Measurements from ENCODE around the gene NARF.
"Not testable (repeated sequence)": the region's sequence is repeated elsewhere in the genome, so short reads cannot be mapped to it uniquely, and the experiment has no call there.

Gene NARF

DNA sequence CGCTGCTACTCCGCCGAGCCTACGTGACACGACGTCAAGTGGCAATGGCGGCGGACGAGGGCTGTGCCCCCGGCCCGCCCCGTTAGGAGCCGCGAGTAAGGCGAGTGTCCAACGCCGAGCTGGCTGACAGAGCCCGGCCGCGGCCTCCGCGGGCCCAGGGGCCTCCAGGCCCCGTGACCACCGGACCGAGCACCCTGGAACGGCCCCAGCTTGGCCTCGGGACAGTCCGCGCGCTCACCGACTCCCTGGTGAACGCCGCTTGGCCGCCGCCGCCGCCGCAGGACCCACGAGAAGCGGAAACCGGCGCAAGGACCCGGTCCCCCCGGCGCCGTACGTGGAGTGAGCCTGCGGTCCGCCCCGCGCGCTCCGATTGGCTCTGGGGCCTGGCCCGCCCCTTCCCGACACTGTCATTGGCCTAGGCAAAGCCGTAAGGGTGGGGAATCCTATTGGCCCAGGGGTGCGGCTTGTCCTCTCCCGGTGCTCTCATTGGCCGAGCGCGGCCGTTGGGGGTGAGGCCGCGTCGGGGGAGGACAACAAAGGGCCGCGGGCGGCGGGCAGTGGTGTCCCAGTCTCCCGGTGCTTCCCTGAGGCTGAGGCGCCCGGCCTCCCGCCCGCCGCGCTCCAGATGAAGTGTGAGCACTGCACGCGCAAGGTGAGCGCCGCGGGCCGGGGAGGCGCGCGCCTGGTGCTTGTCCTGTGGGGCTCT, at the start of gene NARF:
Gene NARF, plus strand, starts transcription at position 563 of the 706 bp plus-strand sequence. Its CDS starts 63 bp downstream, at position 626.
- DNase-seq (ENCODE audit: low read depth) = peak; percentile 98

DNA sequence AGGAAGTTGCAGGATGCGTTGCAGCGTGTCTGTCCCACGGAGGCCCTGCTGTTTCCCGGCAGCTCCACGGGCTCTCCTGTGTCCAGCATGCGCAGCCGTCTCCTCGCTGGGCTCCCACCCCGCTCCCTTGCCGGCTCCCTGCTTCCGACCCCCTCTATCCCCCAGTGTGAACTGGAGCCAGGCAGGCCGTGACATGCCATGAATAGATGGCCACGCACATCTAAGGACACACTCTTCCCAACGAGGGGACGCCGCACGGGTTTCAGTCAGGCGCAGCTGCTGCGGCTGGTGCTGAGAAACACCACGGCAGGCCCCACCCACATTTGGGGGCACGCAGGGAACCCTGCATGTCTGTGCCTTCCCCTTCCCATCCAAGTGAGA, 49.6 kb upstream of the NARF start:
- DNase-seq (ENCODE audit: low read depth) = no peak

DNA sequence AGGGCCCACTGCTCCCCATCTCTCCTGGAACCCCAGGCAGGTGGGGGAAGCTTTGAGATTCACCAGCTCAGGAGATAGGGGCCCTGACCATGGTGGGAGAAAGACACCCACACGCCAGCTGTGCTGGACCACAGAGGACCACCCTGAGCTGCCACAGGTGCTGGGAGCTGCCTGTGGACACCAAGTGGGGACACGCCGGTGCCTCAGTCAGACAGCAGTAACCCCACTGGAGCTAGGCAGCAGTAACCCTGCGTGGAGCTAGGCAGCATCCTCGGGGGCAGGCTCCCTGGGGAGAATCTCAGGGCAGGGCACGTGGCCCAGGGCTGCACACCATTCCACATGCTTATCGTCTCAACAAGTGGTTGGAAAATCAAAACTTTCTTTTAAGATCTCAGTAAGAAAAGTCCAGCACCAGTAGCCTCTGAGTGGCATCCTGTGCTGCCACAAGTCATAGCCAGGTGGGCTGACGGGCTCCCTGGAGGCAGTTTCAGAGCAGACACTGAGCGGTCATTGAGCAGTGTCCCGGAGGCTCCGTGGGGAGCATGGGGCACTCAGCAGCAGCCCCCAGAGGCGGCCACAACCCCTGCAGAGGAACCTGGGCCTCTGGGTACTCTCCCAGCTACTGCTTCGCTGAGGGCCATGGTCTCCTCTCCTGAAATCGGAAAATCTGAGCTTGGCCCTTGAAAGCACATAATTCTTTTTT, 48.4 kb upstream of the NARF start:
- DNase-seq (ENCODE audit: low read depth) = no peak

DNA sequence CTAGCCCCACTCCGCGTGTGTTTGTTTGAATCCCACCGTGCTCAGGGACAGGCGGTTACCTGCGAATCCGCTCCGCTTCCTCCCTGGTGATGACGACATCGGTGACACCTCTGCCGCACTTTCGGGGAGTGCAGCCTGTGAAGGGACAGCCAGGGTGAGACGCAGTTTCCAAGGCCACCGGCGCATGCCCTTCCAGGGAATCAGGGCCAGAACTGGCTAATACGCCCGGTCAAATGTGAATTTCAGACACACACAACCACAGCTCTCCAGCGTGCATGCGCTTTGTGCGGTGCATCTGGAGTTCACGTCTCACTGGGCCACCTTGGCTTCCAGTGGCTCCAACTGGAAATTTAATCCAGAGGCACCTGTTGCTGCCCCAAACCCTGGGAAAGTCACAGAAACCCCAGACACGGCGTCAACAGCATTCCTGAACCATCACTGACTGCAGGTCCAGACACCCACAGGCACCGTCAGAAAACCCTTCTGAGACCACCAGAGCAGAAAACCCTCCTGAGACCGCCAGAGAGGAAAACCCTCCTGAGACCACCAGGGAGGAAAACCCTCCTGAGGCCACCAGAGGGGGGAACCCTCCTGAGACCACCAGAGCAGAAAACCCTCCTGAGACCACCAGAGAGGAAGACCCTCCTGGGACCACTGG, 47.0 kb upstream of the NARF start:
- DNase-seq (ENCODE audit: low read depth) = no peak

DNA sequence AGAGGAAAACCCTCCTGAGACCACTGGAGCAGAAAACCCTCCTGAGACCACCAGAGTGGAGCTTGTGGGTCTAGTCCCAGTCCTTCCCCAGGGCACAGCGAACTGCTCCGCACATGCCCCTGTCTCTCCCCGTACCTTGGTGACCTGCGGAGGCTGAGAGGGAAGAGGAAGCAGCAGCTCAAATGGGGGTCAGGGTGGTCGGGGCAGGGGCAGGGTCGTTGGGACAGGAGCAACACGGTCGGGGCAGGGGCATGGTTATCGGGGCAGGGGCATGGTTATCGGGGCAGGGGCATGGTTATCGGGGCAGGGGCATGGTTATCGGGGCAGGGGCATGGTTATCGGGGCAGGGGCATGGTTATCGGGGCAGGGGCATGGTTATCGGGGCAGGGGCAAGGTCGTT, 46.5 kb upstream of the NARF start:
- DNase-seq (ENCODE audit: low read depth) = not testable (repeated sequence)

DNA sequence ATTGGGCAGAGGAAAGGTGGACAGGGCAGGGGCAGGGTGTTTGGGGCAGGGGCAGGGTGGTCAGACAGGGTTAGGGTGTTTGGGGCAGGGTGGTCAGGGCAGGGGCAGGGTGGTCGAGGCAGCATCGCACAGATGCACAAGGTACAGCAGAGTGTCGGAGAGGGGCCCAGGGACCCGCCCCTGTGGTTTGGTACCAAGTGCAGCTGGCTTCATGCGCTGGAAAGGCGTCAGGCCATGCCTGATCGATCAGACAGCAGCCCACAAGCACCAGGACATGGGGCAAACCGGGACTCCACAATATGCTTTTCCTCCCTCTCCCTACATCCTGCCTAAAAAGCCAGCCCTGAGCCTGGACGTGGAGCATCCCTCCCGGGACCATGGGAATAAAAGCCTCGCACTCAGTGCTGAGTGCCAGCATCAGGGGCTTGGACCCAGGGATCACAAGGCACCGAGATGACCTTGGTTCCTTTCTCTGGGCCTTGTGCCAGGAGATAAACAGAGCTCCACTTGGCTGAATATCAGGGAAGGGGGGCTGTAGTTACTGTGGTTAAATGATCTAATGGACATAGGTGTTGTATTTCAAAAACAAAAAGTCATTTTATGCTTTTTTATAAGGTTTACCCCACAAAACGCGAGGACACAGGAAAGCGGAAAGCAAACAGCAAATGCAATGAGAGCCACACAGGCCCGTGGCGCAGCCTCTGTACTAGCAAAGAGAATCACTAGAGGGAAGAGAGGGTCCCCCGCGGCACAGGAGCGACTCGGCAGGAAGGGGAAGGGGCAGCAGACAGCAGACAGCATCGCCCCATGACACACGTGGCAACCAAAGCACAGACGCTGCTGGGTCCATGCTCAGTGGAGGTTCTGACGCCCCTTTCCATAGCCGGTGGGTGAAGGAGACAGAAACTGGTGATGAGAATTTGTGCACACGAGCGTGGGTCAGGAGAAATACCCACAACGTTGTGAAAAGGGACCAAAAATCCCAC, 45.7 kb upstream of the NARF start:
- DNase-seq (ENCODE audit: low read depth) = no peak

DNA sequence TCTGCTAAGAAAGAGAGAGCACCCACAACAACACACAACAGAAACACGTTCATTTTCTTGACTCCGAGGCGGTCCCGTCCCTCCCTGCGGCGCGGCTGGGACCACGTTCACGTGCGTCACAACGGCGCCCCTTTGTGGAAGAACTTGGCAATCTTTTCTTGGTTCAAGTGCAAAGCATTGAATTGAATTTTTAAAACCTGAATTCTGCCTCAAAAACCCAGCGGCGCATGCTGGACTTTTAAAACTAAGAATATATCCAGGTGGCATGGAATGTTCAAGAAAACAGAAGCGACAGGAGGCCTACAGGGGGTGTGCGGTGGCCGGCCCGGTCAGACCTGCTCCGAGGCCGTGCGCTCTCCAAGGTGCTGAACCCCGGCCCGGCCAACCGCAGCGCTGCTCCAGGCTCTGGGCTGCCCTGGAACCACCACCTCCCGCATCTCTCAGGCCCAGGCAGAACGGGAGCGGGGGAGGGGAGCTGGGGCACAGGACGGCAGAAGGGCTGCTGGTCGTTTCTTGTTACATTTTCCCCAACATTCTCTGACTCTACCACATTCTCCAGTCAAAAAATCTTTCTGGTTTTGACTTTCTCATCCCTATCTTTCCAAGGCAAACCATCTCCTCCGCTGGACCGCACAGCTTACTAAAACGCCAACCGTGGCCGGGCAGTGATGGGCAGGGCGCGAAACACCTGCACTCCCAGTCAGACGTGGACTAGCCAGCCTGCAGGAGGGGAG, 43.8 kb upstream of the NARF start:
- DNase-seq (ENCODE audit: low read depth) = no peak

DNA sequence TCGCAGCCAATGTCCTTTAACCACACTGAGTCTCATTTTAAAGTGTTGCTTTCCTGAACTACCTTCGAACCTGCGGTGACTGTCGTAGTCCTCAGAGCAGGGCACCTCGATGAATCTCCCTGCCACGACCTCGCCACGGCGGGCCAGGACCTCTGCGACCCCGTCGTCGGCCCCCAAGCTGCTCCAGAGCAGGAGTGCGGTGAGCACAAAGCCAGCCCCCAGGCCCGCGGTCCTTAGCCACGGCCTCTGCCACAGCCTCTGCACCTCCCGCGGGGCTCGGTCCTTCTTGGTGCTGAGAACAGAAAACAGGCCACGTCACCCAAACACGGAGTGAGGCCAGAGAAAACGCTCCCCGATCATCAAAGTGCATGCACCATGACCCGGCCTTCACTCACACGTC, 43.2 kb upstream of the NARF start:
- no peak for DNase-seq (ENCODE audit: low read depth)

DNA sequence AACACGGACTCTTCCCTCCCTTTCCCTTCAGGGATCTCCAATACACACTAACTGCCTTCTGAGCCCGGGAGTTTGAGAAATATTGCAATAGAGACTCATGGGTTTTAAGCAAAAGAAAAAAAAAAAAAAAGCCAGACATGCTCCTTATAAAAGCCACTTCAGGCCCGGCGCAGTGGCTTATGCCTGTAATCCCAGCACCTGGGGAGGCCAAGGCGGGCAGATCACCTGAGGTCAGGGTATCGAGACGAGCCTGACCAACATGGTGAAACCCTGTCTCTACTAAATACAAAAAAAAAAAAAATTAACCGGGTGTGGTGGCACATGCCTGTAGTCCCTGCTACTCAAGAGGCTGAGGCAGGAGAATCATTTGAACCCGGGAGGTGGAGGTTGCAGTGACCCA, 42.8 kb upstream of the NARF start:
- DNase-seq (ENCODE audit: low read depth) = no peak

DNA sequence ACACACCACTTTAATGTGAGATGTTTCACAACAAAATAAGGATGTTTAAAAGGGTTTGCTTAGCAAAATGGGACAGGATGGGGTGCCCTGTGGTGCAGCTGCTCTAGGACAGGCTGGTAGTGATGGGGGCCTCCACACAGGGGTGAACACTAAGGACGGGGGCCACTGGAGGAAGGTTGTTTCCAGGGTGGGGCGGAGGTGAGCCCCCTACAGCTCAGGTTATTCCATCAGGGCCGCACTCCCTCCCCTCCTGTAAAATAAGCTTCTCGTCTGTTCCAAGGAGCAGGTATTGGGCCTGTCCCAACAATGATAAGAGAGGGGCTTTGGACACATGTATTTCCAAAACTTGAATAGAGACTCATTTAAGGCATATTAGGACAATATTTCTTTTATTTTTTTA, 42.3 kb upstream of the NARF start:
- DNase-seq (ENCODE audit: low read depth) = no peak

DNA sequence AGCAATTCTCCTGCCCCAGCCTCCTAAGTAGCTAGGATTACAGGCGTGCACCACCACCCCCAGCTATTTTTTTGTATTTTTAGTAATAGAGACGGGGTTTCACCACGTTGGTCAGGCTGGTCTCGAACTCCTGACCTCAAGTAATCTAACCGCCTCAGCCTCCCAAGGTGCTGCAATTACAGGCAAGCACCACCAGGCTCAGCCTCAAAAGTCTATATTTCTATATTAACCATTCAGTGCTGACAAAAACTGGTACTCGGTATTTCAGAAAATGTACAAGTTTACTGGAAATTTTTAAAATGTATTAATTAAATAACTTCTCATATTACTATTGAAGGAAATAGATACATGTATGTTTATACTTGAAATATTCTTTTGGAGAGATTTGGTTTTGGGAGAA, 41.8 kb upstream of the NARF start:
- DNase-seq (ENCODE audit: low read depth) = no peak

DNA sequence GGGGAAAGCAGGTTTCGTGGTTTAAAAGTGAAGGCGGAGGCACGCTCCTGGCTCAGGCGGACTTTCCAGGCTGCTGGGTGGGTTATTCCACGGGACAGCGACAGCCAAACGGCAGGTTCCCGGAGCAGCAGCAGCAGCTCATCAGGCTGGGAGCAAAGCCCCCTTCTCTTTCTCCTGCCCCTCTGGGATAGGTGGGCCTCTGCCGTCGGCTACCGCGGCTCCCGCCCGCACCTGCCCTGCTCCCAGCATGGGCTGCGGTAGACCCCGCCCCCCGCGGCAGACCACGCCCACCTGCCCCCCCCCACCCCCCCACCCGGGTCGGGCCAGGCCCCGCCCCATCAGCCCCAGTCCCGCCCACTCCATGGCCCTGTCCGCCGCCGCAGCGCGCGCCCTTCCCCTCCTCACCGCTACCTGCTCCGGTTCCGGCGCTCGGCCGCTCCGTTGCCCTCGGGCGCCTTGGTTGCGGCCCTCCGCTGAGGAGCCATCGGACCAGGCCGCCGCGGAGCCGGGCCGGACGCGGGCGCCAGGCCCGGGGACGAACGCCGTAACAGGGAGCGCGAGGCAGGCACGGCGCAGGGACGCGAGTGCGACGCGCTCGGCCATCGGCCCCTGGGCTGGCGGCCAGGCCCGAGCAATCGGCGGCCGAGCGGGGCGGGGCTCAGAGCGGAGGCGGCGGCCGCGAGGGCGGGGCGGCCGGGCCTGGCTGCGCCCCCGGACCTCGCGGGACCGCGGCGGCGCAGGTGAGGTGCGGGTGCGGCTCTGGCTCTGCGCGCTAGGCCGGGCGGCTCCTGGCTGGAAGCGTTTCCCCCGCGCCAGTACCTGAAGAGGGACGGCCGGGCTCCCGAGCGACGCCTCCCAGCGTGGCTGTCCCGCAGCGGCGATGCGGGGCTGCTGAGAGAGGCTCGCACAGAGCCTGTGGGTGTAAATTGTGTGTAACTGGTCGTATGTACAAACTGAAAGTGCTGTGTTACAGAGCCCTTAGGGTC, 40.2 kb upstream of the NARF start, which contains the start of the genes HEXD and OGFOD3:
Gene HEXD, plus strand, starts transcription at position 347 of the 986 bp plus-strand sequence. CDS start 1,453 bp downstream, outside the sequence.
Gene OGFOD3, minus strand, starts transcription at position 586 of the 986 bp plus-strand sequence. Its CDS starts 101 bp downstream, at position 485.
- DNase-seq (ENCODE audit: low read depth) = peak; percentile 67

DNA sequence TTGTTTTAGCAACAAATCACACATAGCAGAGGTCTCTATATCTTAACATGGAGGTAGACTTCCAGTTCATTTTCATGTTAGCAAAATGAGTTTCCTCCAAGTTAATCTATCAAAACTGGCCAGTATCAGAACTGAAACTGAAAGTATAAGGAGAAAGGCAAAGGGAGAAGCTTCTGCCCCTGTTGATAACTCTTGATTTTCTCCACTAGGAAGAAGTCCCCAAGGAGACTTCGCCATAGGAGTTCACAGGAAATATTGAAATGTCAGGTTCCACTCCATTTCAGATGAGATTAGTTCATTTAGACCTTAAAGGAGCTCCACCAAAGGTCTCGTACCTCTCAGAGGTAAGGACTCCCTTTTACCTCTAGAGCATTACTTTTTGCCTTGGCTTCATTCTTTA, 39.0 kb upstream of the NARF start:
- no peak for DNase-seq (ENCODE audit: low read depth)

DNA sequence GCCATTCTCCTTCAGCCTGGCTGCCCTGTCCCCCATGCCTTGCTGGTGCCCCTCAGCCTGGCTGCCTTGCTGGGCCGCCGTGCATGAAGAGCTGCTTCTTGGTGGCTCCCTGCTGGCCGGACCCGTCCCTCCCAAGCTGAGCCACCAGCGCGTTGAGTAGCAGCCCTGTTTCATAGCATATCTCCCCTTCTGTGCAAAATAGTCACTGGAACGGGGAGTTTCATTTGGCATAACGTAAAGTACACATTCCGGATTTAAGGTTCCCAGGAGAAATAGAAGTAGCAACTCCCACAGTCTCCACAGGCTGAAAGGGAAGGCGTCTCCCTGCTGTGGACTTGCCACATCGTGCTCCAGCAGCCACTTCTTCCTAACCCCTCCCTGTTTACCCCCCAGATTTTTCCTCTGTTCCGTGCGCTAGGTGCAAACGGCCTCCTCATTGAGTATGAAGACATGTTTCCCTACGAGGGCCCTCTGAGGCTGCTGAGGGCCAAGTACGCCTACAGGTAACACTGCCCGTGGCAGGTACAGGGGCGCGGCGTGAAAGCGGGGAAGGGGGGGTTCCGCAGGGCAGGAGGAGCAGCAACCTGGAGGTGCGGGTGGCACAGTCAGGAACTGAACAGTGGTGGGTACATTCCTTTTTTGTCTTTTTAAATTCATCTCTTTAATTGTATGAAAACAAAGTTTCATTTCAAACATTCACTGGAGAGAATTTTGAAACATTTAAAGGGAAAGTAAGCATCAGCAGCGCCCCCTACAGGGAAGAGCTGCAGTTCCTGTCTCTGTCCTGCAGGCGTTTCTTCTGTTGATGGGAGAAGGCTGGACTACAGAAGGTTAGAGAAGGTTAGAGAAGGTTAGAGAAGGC, 34.3 kb upstream of the NARF start:
- no peak for DNase-seq (ENCODE audit: low read depth)

DNA sequence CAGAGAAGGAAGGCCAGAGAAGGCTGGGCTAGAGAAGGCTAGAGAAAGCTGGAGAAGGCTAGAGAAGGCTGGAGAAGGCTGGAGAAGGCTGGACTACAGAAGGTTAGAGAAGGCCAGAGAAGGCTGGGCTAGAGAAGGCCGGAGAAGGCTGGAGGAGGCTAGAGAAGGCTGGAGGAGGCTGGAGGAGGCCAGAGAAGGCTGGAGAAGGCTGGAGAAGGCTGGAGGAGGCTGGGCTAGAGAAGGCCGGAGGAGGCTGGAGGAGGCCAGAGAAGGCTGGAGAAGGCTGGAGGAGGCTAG, 33.7 kb upstream of the NARF start:
- no peak for DNase-seq (ENCODE audit: low read depth)

DNA sequence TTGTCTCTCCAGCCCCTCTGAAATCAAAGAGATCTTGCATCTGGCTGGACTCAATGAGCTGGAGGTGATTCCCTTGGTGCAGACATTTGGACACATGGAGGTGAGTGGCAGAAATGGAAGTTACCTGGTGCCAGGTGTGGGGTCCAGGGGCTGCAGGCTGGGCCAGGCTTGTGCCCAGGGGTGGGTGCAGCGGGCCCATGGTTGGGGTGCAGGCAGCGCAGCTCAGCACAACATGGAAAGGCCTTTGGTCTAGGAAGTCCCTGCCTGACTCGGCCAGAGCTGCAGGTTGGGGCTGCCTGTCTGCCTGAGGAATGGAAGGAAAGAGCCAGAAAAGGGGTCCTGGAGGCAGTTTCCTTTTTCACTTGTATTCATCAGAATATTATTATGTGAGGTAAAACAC, 30.0 kb upstream of the NARF start:
- no peak for DNase-seq (ENCODE audit: low read depth)

DNA sequence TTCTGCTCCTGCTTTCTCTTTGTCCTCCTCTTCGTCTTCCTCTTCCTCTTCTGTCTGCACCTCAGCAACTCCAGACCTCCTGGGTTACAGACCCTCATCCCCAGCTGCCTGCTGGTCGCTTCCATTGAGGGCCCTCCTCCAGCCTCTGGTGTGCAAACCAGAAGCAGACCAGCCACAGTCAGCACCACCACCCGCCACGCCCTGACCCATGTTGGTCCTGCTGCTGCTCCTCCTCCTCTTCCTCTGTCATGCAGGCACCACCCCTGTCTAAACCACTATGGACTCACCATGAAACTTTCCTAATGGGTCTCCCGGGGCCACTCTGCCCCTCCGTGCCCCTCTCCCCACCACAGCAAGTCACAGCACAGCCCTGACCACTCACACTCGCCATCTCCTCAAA, 28.7 kb upstream of the NARF start:
- no peak for DNase-seq (ENCODE audit: low read depth)

DNA sequence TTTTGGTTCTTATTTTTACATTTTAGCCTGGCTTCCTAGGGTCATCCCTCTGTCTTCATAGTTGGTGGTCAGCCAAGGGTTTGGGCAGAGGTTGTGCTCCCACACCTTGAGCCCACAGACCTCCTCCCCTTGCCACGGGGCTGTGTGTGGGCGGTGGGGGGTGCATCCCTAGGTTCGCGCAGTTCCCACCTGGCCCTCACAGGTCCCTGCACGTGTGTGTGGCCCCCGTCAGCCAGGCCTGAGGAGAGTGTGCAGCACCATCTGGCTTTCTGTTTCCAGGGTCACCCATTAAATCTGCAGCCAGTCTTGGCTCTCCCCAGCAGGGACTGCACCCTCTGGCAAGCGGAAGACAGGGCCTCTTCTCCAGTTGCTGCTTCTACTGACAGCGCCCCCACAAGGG, 26.5 kb upstream of the NARF start:
- DNase-seq (ENCODE audit: low read depth) = no peak

DNA sequence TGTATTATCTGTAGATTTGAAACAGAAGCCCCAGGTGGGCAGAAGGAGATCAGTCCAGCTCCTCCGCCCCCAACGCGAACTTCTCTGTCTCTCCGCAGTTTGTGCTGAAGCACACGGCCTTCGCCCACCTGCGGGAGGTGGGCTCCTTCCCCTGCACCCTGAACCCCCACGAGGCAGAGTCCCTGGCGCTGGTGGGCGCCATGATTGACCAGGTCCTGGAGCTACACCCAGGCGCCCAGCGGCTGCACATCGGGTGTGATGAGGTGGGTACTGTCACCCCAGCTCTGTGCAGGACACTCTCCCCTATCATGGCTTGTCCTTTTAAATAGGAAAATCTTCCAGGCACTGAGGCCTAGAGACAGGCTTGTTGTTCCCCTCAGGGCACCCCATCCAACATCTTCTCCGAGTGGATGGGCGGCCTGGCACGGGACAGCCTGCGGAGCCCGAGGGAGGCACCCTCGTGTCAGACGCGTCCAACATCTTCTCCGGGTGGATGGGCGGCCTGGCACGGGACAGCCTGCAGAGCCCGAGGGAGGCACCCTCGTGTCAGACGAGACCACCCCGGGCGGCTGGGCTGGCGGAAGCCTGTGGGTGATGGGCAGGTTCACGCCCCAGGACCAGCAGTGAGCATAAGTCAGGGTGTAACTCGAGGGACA, 24.9 kb upstream of the NARF start:
- no peak for DNase-seq (ENCODE audit: low read depth)
